GM12872 (cell line): ENCODE data around the gene IGFALS.

Source experiments
- CTCF ChIP-seq: IDR thresholded peaks from 3 replicates; pipeline ENCODE4 v1.5.1; 2011; ENCODE audit warnings: low read depth, mild to moderate bottlenecking, low read length, moderate library complexity; ENCODE audit not compliant: insufficient read depth

The IGFALS gene

DNA sequence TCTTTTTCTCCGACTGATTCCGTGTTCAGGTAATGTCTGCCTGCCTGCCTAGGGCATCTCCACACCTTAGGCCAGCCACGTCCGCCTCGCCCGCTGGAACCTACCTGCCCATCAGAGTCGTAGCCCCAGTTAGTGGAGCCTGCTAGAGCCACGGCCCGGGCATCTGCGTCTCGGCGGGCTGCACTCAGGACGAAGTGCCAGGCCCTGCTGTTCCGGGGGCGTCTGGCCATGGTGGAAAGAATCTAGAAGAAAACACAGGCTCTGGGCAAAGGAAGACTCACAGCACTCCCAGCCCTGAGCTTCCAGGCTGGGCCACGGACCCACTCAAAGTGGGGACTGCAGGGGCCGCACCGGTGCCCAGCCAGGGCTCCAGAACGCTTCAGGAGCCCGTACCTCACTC, 12.3 kb downstream of the IGFALS start:
- TF ChIP-seq CTCF: no peak

- TF ChIP-seq CTCF: no peak
Measured at GRCh38 chr16:1780677-1781072, 12.8 kb downstream of the IGFALS start.

- no peak for TF ChIP-seq CTCF
Measured at GRCh38 chr16:1779741-1780676, 13.5 kb downstream of the IGFALS start.

- no peak for TF ChIP-seq CTCF
Measured at GRCh38 chr16:1779234-1779701, 14.2 kb downstream of the IGFALS start.

GRCh38 chr16:1778200-1779179, 15.0 kb downstream of the IGFALS start:
- TF ChIP-seq CTCF: no peak

- no peak for TF ChIP-seq CTCF
Measured at GRCh38 chr16:1777375-1778199, 15.9 kb downstream of the IGFALS start.
